GM12891 (cell line): ENCODE results near the gene TMEM204.

Experiments used
- POLR2A ChIP-seq: IDR thresholded peaks from 2 replicates; pipeline ENCODE4 v1.6.1; 2011; ENCODE audit warnings: low read depth, low read length, control low read depth
- POLR2AphosphoS5 ChIP-seq: IDR thresholded peaks from 2 replicates; pipeline ENCODE4 v1.6.1; 2011; ENCODE audit warnings: low read depth, low read length, control low read depth
- SPI1 ChIP-seq: IDR thresholded peaks from 2 replicates; pipeline ENCODE4 v1.6.1; 2011; ENCODE audit warnings: low read depth, low read length, control low read depth

DNA sequence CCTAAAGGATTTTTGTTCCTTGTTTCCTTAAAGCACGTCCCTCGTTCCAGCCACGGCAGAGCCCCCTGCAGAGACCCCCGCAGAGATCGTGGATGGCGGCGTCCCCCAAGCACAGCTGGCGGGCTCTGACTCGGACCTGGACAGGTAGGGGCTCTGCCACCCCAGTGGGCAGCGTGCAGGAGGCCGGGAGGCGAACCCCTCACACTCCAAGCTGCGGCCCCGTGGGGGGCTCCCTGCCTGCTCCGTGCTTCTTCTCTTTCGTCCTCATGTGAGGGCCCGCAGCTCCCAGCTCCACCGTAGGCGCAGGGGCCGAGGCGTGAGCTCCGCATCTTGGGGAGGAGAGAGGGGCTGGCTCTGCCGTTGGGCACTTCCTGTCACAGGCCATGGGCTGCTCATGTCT, 31.8 kb upstream of the TMEM204 start:
- TF ChIP-seq POLR2AphosphoS5 (no peak), POLR2A (no peak), SPI1 (no peak)
